Upper lobe of right lung (tissue), 1 donor: Measurements from ENCODE around the gene CDK6. TPM values are rescaled to one million over a fixed set of nuclear protein-coding genes. Genes with fewer than 3 reads are reported as not detected.

ENCODE experiments used
- ATAC-seq: fragments of 200-7000 bp; cut with Tn5 transposase; one replicate; pipeline ENCODE4 v1.9.1; 2020; ENCODE audit warnings: mild to moderate bottlenecking, moderate library complexity
- DNase-seq: peaks from one replicate; pipeline ENCODE4 v3.0.0-alpha.2; 2020
- H3K27ac ChIP-seq: fragments of 200-600 bp; one replicate; pipeline ENCODE4 v1.8.0; 2022
- H3K27me3 ChIP-seq: fragments of 200-600 bp; one replicate; pipeline ENCODE4 v1.8.0; 2022; ENCODE audit warnings: mild to moderate bottlenecking
- H3K36me3 ChIP-seq: fragments of 200-600 bp; one replicate; pipeline ENCODE4 v1.8.0; 2022
- H3K4me1 ChIP-seq: fragments of 200-600 bp; one replicate; pipeline ENCODE4 v1.8.0; 2022
- H3K4me3 ChIP-seq: fragments of 200-600 bp; one replicate; pipeline ENCODE4 v1.8.0; 2022; ENCODE audit warnings: mild to moderate bottlenecking
- H3K9me3 ChIP-seq: fragments of 200-600 bp; one replicate; pipeline ENCODE4 v1.8.0; 2022
- intact Hi-C: fragments of 100-400 bp; cut with DNase I; formaldehyde crosslinking; loops from one replicate; pipeline ENCODE4 v1.11.0; 2022
- total RNA-seq: library from RNA; stranded (reverse); fragmentation: NEBNext Ultra II Directional; extraction: Animal tissue kit (Norgen Biotek cat#: 25700); gene quantifications from one replicate; pipeline ENCODE4 v1.2.1, GENCODE V29; 2021
- TF ChIP-seq, protein P1 (sequence below): fragments of 200-600 bp; IDR thresholded peaks from one replicate; pipeline ENCODE4 v1.8.0; 2022; ENCODE audit warnings: antibody characterized with exemption
- donor health status: DM: no; HTN: yes; CAD: no; lungs with severe emphysema.

Gene CDK6
- total RNA-seq, 1 donor from 2014 or later = 22.4 TPM

DNA sequence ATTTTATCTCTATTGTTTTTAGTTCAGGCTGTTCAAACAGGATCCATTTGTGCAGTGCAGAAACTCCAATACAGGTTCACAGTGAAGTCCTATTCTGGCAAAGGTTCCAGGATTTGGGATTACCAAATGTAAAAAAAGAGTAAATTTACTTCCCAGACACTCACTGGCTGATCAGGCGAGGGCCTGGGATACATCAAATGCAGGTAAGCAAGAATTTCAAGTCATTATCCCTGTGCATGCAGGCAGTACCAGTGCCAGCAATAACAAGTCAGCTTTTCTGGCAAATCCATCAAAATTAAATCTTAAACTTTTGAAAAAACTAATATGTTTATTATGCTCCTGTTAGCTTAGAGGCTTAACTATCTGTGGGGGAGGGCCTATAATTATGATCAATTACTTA lies 6.3 kb downstream of the CDK6 start:
- no peaks in the 10 kb centered on the region for H3K27me3 ChIP-seq
- no peaks in the 10 kb centered on the region for H3K9me3 ChIP-seq
- intact Hi-C loops = loop anchor here (10.0 kb wide), 2 partner anchors 115 to 205 kb away; no protein-coding TSS in a partner anchor
- H3K4me1 ChIP-seq = peaks cover 34% of the 10 kb centered on the region
- TF ChIP-seq, protein P1, sequence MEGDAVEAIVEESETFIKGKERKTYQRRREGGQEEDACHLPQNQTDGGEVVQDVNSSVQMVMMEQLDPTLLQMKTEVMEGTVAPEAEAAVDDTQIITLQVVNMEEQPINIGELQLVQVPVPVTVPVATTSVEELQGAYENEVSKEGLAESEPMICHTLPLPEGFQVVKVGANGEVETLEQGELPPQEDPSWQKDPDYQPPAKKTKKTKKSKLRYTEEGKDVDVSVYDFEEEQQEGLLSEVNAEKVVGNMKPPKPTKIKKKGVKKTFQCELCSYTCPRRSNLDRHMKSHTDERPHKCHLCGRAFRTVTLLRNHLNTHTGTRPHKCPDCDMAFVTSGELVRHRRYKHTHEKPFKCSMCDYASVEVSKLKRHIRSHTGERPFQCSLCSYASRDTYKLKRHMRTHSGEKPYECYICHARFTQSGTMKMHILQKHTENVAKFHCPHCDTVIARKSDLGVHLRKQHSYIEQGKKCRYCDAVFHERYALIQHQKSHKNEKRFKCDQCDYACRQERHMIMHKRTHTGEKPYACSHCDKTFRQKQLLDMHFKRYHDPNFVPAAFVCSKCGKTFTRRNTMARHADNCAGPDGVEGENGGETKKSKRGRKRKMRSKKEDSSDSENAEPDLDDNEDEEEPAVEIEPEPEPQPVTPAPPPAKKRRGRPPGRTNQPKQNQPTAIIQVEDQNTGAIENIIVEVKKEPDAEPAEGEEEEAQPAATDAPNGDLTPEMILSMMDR = no peak
- no peaks in the 10 kb centered on the region for H3K36me3 ChIP-seq
- H3K27ac ChIP-seq = no peak overlapping the region
- no peak overlapping the region for H3K4me3 ChIP-seq
- DNase-seq (no peak), ATAC-seq (no peak)

DNA sequence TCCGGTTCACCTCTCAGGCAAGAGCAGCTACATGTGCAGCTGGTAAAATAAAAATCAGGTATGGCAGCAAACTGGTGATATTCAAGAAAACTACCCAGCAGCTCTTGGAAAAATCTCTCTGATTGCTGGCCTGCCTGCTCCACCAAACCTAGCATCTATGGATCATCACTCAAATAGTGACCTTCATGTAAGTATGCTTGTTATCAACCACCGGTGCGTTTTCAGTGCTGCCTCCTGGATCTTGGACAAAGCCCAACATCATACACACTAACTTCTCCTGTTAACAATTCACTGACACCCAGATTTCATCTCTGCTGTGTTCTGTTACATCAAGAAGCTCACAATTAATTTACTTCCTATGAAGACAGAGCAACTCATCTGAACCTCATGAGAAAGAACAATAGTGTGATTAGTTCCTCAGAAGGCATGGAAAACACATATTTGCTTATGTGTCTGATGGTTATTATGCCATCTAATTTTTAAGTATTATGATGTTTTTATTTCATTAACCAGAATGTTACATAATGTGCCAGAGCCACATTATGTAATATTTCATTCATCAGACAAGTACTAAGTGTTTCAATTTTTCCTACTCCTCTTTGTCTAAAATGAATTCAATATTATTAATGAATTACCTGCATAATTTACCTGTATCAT lies 8.8 kb downstream of the CDK6 start:
- H3K4me1 ChIP-seq = peaks cover 33% of the 10 kb centered on the region
- H3K36me3 ChIP-seq = no peaks in the 10 kb centered on the region
- ATAC-seq = no peak
- DNase-seq = no peak
- no peak overlapping the region for H3K27ac ChIP-seq
- no peaks in the 10 kb centered on the region for H3K9me3 ChIP-seq
- intact Hi-C loops = no loop called here
- no peak overlapping the region for H3K4me3 ChIP-seq
- H3K27me3 ChIP-seq = no peaks in the 10 kb centered on the region
- TF ChIP-seq, protein P1 = no peak

DNA sequence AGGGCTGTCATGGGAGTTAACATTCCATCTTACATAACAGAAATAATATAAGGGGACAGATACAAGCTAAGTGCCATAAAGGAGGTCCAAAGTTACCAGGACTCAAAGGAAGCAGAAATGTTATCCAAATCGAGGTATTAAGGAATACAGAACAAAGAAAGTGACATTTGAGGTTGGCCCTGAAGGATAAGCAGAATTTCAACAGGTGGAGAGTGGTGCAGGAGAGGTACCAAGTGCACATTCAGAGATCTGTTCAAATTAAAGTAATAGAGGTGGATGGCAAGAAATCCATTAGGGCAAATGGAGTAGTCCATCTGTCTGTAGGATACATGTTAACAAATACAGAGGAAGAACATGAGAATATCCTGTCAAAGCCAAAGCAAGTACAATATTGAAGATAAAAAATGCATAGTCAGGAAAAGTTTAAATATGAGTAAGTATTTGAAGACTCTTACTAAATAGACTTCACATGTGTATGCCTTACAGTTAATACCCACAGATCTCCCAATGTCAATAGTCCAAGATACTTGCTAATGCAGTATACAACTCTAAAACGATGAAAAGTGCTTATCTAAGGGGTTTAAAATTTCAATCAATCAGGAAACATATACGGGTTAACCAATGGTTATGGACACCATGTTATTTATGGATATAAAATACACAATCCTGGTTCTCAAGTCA lies 10.0 kb downstream of the CDK6 start:
- intact Hi-C loops = no loop called here
- no peak for ATAC-seq

DNA sequence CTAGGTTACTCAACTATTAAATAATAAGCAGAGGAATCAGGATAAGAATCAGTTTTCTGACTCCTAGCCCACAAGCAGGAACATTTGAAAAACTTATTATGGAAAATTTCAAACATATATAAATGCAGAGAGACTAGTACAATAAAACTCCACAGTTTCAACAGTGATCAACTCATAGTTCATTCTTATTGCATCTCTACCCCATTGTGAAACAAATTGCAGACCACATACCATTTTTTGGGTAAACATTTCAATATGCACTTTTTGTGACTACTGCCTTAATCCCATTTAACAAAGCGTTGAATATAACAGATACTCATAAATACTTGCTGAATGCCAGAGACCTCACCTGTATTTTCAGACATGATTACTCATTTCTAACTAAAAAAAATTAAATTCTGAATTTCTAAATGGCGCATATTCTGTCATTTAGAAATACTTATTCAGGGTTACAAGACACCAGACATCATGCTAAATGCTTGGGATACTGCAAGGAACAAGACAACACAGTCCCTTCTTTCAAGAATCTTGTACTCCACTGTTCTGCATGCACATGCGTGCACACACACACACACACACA lies 11.4 kb downstream of the CDK6 start:
- ATAC-seq = no peak
- Histone ChIP-seq H3K4me1 (peaks cover 11% of the 10 kb centered on the region), H3K27me3 (no peaks in the 10 kb centered on the region), H3K27ac (no peak overlapping the region), H3K36me3 (no peaks in the 10 kb centered on the region), H3K9me3 (no peaks in the 10 kb centered on the region), H3K4me3 (no peak overlapping the region)
- no peak for DNase-seq
- TF ChIP-seq, protein P1 = no peak
- intact Hi-C loops = no loop called here

More for the DNA sequence above, 10.0 kb downstream of the CDK6 start:
- no peaks in the 10 kb centered on the region for H3K36me3 ChIP-seq
- H3K27me3 ChIP-seq = no peaks in the 10 kb centered on the region
- H3K9me3 ChIP-seq = no peaks in the 10 kb centered on the region
- no peak overlapping the region for H3K27ac ChIP-seq
- TF ChIP-seq, protein P1 = no peak
- peaks cover 21% of the 10 kb centered on the region for H3K4me1 ChIP-seq
- no peak overlapping the region for H3K4me3 ChIP-seq
- no peak for DNase-seq

DNA sequence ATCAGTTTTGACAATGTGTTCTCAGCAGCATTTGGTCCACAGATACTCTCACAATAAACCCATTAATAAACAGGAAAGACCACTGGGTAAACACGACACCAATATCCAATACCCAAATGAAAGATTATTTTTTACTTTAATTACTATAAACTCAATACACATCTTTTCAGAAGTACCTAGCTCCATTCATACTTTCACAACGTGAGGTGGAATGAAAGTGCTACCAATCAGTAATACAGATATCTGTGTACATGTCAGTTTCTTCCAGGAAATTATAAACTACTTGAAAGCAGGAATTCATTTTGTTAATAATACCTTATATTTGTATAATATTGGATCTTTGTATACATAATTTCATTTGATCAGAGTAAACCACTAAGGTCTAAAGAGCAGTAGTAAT lies 11.9 kb downstream of the CDK6 start:
- no peaks in the 10 kb centered on the region for H3K27me3 ChIP-seq
- TF ChIP-seq, protein P1 = no peak
- intact Hi-C loops = no loop called here
- H3K9me3 ChIP-seq = no peaks in the 10 kb centered on the region
- DNase-seq = no peak
- H3K36me3 ChIP-seq = no peaks in the 10 kb centered on the region
- no peak for ATAC-seq
- H3K4me3 ChIP-seq = no peak overlapping the region
- H3K27ac ChIP-seq = no peak overlapping the region
- peaks cover 11% of the 10 kb centered on the region for H3K4me1 ChIP-seq
